Prostate gland (tissue), 2 donors: Measurements from ENCODE around the gene MEF2B.

ENCODE experiments used
- POLR2AphosphoS5 ChIP-seq: sonication (generic); formaldehyde crosslinking; IDR thresholded peaks from one replicate; pipeline ENCODE4 v1.6.1; 2017; ENCODE audit warnings: antibody characterized with exemption
- TF ChIP-seq, protein P1 (sequence below), 4 experiments: fragments of 200-600 bp in 2 of 4; fragments of 450-650 bp in 2 of 4; sonication (generic) in 2 of 4; IDR thresholded peaks; 1 replicate in 3 of 4; 2 replicates in 1 of 4; pipeline ENCODE4 v1.5.1; 2016 to 2019; ENCODE audit warnings: antibody characterized with exemption in 4 of 4, mild to moderate bottlenecking in 2 of 4, moderate library complexity in 2 of 4

GRCh38 chr19:19167612-19168011 is 2.5 kb downstream of the MEF2B start:
- TF ChIP-seq, protein P1, sequence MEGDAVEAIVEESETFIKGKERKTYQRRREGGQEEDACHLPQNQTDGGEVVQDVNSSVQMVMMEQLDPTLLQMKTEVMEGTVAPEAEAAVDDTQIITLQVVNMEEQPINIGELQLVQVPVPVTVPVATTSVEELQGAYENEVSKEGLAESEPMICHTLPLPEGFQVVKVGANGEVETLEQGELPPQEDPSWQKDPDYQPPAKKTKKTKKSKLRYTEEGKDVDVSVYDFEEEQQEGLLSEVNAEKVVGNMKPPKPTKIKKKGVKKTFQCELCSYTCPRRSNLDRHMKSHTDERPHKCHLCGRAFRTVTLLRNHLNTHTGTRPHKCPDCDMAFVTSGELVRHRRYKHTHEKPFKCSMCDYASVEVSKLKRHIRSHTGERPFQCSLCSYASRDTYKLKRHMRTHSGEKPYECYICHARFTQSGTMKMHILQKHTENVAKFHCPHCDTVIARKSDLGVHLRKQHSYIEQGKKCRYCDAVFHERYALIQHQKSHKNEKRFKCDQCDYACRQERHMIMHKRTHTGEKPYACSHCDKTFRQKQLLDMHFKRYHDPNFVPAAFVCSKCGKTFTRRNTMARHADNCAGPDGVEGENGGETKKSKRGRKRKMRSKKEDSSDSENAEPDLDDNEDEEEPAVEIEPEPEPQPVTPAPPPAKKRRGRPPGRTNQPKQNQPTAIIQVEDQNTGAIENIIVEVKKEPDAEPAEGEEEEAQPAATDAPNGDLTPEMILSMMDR (IDR thresholded peaks at IDR 0.05): no peak
- no peak for TF ChIP-seq POLR2AphosphoS5
